Stomach (tissue), 9 donors: ENCODE results near the gene PKP4. TPM values are rescaled to one million over a fixed set of nuclear protein-coding genes. Genes with fewer than 3 reads are reported as not detected.

Source experiments
- DNase-seq, 2 donors: peaks; one replicate each; pipeline versions ENCODE4 v3.0.0 to v3.0.0-alpha.2; 2013 to 2019
- H3K27ac ChIP-seq, 5 donors: fragments of 200-600 bp in 4 of 5; sonication (generic) in 4 of 5; one replicate each; pipeline ENCODE4 v1.5.1; 2013 to 2019; ENCODE audit warnings: mild to moderate bottlenecking in 1 of 5, moderate library complexity in 1 of 5
- H3K27me3 ChIP-seq, 3 donors: fragments of 200-600 bp; sonication (generic); one replicate each; pipeline ENCODE4 v1.5.1; 2017 to 2019; ENCODE audit warnings: mixed run types in 1 of 3
- H3K36me3 ChIP-seq, 4 donors: fragments of 200-600 bp; sonication (generic); 1 replicate in 3 of 4; 2 replicates in 1 of 4; pipeline ENCODE4 v1.5.1; 2016 to 2019
- H3K4me1 ChIP-seq, 4 donors: fragments of 200-600 bp; sonication (generic); one replicate each; pipeline ENCODE4 v1.5.1; 2016 to 2019
- H3K4me3 ChIP-seq, 4 donors: fragments of 200-600 bp; sonication (generic) in 3 of 4; one replicate each; pipeline ENCODE4 v1.5.1; 2016 to 2019; ENCODE audit warnings: mild to moderate bottlenecking in 1 of 4
- H3K9me3 ChIP-seq, 4 donors: fragments of 200-600 bp; sonication (generic); one replicate each; pipeline ENCODE4 v1.5.1; 2016 to 2019
- EP300 ChIP-seq: sonication (generic); formaldehyde crosslinking; IDR thresholded peaks from one replicate; pipeline ENCODE4 v1.6.1; 2017; ENCODE audit warnings: antibody characterized with exemption
- POLR2A ChIP-seq, 4 donors: fragments of 450-650 bp; IDR thresholded peaks; one replicate each; pipeline ENCODE4 v1.6.1; 2016; ENCODE audit warnings: antibody characterized with exemption in 4 of 4, control low read depth in 2 of 4, mild to moderate bottlenecking in 1 of 4, moderate library complexity in 1 of 4
- POLR2AphosphoS5 ChIP-seq, 3 donors: sonication (generic); formaldehyde crosslinking; IDR thresholded peaks; one replicate each; pipeline ENCODE4 v1.6.1; 2016; ENCODE audit warnings: antibody characterized with exemption in 3 of 3
- WGBS, 5 donors: extraction: QIAGEN DNeasy Blood & Tissue Kit in 3 of 5; methylation state at CpG; one replicate each; pipeline versions ENCODE4 v1.1.5 to v1.1.7; 2013 to 2018; 5-methylcytosine and 5-hydroxymethylcytosine counted together
- intact Hi-C: fragments of 100-400 bp; cut with DNase I; formaldehyde crosslinking; loops from one replicate; pipeline ENCODE4 v1.15.1; 2023; ENCODE audit warnings: low total_unique reads
- polyA plus RNA-seq, 3 donors: library from polyadenylated mRNA; stranded (reverse); fragments of 200-250 nt; gene quantifications; one replicate each; pipeline ENCODE4 v1.2.3, GENCODE V29; 2013
- total RNA-seq, 5 donors: library from RNA; depleted of rRNA; stranded (reverse); fragments of >200 nt; gene quantifications; one replicate each; pipeline versions ENCODE4 v1.1.0 to v1.2.3, GENCODE V29; 2014 to 2016
- TF ChIP-seq, protein P1 (sequence below), 7 experiments: fragments of 450-650 bp in 4 of 7; fragments of 200-600 bp in 3 of 7; sonication (generic) in 3 of 7; IDR thresholded peaks; one replicate each; pipeline ENCODE4 v1.5.1; 2016 to 2019; ENCODE audit warnings: antibody characterized with exemption in 7 of 7, control low read depth in 2 of 7, mild to moderate bottlenecking in 1 of 7
- donor health status: healthy with polysubstance abuse.
- donor health status: Bipolar disorder and iron deficiency.
- donor health status: healthy.

PKP4 gene
- total and polyA plus RNA-seq, 8 donors = 20.5 to 223 (median 75.8) TPM

DNA sequence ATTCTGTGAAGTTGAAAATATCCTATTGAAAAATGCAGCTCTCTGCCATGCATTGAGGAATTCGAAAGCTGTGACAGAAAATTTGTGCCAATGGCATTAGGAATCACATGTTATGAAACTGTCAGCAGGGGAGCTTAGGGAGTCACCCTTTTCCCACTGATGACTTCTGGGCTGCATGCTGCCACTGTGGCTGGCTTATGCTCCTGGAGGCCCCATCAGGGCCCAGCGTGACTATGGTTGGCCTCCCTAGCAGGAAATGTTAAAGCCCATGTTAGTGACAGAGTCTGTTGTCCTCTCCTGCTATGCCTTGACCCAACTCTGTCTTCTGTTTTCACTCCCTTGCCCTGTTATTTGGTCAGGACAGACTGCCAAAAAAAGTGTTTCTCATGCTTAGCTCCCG is 198.9 kb downstream of the PKP4 start:
- Histone ChIP-seq H3K27ac (no peak overlapping the region), H3K36me3 (peaks cover 0 to 61% (median 30%) of the 10 kb centered on the region in 4 donors), H3K4me1 (no peaks in the 10 kb centered on the region), H3K27me3 (no peaks in the 10 kb centered on the region), H3K9me3 (no peaks in the 10 kb centered on the region), H3K4me3 (no peak overlapping the region)
- WGBS, 5 donors = 59 to 74% (median 65%) methylated on average over 3 of the region's 3 CpGs
- no peak for DNase-seq
- intact Hi-C loops = no loop called here
- TF ChIP-seq POLR2A (IDR thresholded peaks at IDR 0.05) (no peak), EP300 (no peak), POLR2AphosphoS5 (IDR thresholded peaks at IDR 0.05) (no peak)
- TF ChIP-seq, protein P1, sequence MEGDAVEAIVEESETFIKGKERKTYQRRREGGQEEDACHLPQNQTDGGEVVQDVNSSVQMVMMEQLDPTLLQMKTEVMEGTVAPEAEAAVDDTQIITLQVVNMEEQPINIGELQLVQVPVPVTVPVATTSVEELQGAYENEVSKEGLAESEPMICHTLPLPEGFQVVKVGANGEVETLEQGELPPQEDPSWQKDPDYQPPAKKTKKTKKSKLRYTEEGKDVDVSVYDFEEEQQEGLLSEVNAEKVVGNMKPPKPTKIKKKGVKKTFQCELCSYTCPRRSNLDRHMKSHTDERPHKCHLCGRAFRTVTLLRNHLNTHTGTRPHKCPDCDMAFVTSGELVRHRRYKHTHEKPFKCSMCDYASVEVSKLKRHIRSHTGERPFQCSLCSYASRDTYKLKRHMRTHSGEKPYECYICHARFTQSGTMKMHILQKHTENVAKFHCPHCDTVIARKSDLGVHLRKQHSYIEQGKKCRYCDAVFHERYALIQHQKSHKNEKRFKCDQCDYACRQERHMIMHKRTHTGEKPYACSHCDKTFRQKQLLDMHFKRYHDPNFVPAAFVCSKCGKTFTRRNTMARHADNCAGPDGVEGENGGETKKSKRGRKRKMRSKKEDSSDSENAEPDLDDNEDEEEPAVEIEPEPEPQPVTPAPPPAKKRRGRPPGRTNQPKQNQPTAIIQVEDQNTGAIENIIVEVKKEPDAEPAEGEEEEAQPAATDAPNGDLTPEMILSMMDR (IDR thresholded peaks at IDR 0.05) = no peak

DNA sequence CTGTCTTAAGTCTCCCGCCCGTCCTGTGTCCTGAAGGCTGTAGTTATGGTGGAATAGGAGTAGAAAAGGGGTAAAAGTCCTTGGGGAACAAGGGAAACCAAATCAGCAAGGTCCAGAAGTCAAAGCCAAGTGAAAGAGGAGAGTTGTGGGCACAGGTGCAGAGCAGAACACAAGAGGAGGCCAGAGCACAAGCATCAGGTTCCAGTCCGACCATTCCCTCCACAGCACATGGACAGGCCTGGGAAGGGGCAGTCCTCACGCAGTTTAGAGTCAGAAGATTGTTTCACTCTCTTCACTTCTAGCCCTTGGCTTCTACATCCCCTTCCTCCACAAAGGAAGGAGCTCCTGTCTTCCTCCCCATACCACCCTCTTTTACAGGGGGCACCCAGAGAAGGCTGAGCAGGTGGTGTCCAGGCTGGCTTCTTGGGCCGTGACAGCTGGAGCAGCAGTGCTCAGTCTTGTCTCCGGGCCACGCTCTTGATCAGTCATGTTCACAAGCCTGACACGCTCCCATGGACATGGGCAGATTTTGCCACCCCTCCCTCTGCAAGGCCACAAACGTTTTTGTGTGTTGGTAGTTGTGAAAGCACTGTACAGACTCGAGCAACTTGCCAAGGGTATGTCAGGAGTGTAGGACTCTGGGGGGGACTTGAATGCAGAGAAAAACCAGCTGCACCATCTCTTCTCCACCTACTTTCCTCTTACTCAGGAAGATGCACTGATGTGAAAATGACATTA is 199.9 kb downstream of the PKP4 start:
- no peaks in the 10 kb centered on the region for H3K9me3 ChIP-seq
- WGBS, 5 donors = 84 to 91% (median 86%) methylated on average over 10 of the region's 10 CpGs
- H3K27me3 ChIP-seq = no peaks in the 10 kb centered on the region
- no peak overlapping the region for H3K27ac ChIP-seq
- intact Hi-C loops = no loop called here
- no peak for DNase-seq
- TF ChIP-seq, protein P1 (IDR thresholded peaks at IDR 0.05) = no peak
- TF ChIP-seq POLR2AphosphoS5 (IDR thresholded peaks at IDR 0.05) = no peak
- no peak for TF ChIP-seq EP300
- TF ChIP-seq POLR2A (IDR thresholded peaks at IDR 0.05) = no peak
- H3K36me3 ChIP-seq = peaks cover 0 to 61% (median 32%) of the 10 kb centered on the region in 4 donors
- H3K4me1 ChIP-seq = no peaks in the 10 kb centered on the region
- H3K4me3 ChIP-seq = no peak overlapping the region

DNA sequence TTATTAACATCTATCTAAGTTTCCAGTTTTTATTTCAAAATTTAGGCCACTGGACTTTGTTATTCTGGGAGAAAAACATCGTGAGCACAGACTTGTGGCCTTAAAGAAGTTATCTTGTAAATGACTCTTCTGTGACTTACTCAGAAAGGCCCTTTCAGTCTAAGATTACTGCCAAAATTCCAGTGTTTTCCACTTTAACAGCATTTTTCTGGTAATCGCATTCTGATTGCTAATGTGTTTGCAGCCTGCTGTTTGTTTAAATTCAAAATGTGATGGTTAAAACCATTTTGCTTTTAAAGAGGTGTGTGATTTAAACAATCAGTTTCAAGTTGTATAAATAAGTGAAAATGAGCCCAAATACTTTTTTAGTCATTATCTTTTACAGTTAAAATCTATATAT is 201.6 kb downstream of the PKP4 start:
- no peak for TF ChIP-seq POLR2A (IDR thresholded peaks at IDR 0.05)
- no peak for TF ChIP-seq POLR2AphosphoS5 (IDR thresholded peaks at IDR 0.05)
- no peak for TF ChIP-seq EP300
- TF ChIP-seq, protein P1 (IDR thresholded peaks at IDR 0.05) = no peak
- no peak for DNase-seq
- intact Hi-C loops = no loop called here
- Histone ChIP-seq H3K9me3 (no peaks in the 10 kb centered on the region), H3K27me3 (no peaks in the 10 kb centered on the region), H3K4me3 (no peak overlapping the region), H3K27ac (no peak overlapping the region), H3K4me1 (no peaks in the 10 kb centered on the region), H3K36me3 (peaks cover 0 to 68% (median 42%) of the 10 kb centered on the region in 4 donors)
- WGBS, 5 donors = 71 to 88% (median 84%) methylated on average over 2 of the region's 2 CpGs

DNA sequence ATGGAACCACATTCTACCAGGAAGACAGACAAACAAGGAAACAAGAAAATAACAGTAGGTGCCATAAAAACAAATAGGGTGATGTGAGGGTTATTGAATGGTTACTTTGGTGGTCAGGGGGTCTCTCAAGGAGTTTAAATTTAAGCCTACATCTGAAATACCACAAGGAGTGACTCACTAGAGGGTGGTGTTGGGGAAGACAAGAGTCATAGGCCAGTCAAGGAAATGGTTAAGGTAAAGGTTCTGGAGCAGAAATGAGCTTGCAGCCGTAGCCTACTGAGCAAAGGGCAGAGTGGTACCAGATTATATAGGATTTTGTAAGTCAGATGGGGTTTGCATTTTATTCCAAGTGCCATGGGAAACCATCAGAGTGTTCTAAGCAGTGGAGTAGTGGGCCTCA is 202.7 kb downstream of the PKP4 start:
- TF ChIP-seq EP300 (no peak), POLR2AphosphoS5 (IDR thresholded peaks at IDR 0.05) (no peak), POLR2A (IDR thresholded peaks at IDR 0.05) (no peak)
- TF ChIP-seq, protein P1 (IDR thresholded peaks at IDR 0.05) = no peak
- Histone ChIP-seq H3K4me1 (no peaks in the 10 kb centered on the region), H3K27me3 (no peaks in the 10 kb centered on the region), H3K9me3 (no peaks in the 10 kb centered on the region), H3K36me3 (peaks cover 0 to 79% (median 52%) of the 10 kb centered on the region in 4 donors), H3K4me3 (no peak overlapping the region), H3K27ac (no peak overlapping the region)
- no peak for DNase-seq
- WGBS, 5 donors = 33 to 95% (median 89%) methylated on average over 1 of the region's 1 CpG
- intact Hi-C loops = no loop called here
